Astrocyte (in vitro differentiated cells and primary cell): ENCODE results near the gene SLC4A1. TPM values are rescaled to one million over a fixed set of nuclear protein-coding genes. Genes with fewer than 3 reads are reported as not detected.

Source experiments
- DNase-seq: peaks from one replicate; pipeline ENCODE4 v3.0.0-alpha.2; 2010; ENCODE audit warnings: low read depth
- FAIRE-seq: peaks from 2 replicates; lab custom pipeline; 2011; peaks lifted over from hg19 to GRCh38; lab: Jason Lieb, UNC
- H2AFZ ChIP-seq: 2 replicates; pipeline ENCODE4 v1.6.0; 2012; ENCODE audit warnings: low read depth, low read length, inconsistent platforms
- H3K27ac ChIP-seq: 2 replicates; pipeline ENCODE4 v1.5.1; 2011; ENCODE audit warnings: low read depth, low read length, inconsistent platforms
- H3K27me3 ChIP-seq: 2 replicates; pipeline ENCODE4 v1.6.0; 2011; ENCODE audit warnings: low read length, inconsistent platforms; ENCODE audit not compliant: insufficient read depth
- H3K36me3 ChIP-seq: 2 replicates; pipeline ENCODE4 v1.5.1; 2011; ENCODE audit warnings: low read length, inconsistent platforms; ENCODE audit not compliant: insufficient read depth
- H3K4me1 ChIP-seq: 2 replicates; pipeline ENCODE4 v1.5.1; 2011; ENCODE audit warnings: low read length, inconsistent platforms; ENCODE audit not compliant: insufficient read depth
- H3K4me2 ChIP-seq: 2 replicates; pipeline ENCODE4 v1.6.0; 2012; ENCODE audit warnings: low read length, inconsistent platforms
- H3K4me3 ChIP-seq: 2 replicates; pipeline ENCODE4 v1.5.1; 2011; ENCODE audit warnings: low read depth, mild to moderate bottlenecking, low read length, inconsistent platforms; ENCODE audit not compliant: insufficient read depth
- H3K79me2 ChIP-seq: 2 replicates; pipeline ENCODE4 v1.6.0; 2012; ENCODE audit warnings: mild to moderate bottlenecking, low read length, inconsistent platforms; ENCODE audit not compliant: insufficient read depth
- H3K9ac ChIP-seq: 2 replicates; pipeline ENCODE4 v1.6.0; 2012; ENCODE audit warnings: mild to moderate bottlenecking, low read length, inconsistent platforms
- H3K9me3 ChIP-seq: 2 replicates; pipeline ENCODE4 v1.5.1; 2012; ENCODE audit warnings: low read depth, mild to moderate bottlenecking, low read length, inconsistent platforms; ENCODE audit not compliant: insufficient read depth
- H4K20me1 ChIP-seq: 2 replicates; pipeline ENCODE4 v1.6.0; 2012; ENCODE audit warnings: low read length, inconsistent platforms; ENCODE audit not compliant: insufficient read depth
- H3K27ac Mint-ChIP-seq: one replicate; pipeline ENCODE4 v1.8.0; 2021; ENCODE audit warnings: mild to moderate bottlenecking, mixed read lengths; ENCODE audit not compliant: unreplicated experiment
- H3K27me3 Mint-ChIP-seq: one replicate; pipeline ENCODE4 v1.8.0; 2021; ENCODE audit warnings: low read depth, mixed read lengths; ENCODE audit not compliant: unreplicated experiment
- H3K36me3 Mint-ChIP-seq: one replicate; pipeline ENCODE4 v1.8.0; 2021; ENCODE audit warnings: low read depth, mixed read lengths; ENCODE audit not compliant: unreplicated experiment
- H3K4me1 Mint-ChIP-seq: one replicate; pipeline ENCODE4 v1.8.0; 2021; ENCODE audit warnings: low read depth, mixed read lengths; ENCODE audit not compliant: unreplicated experiment
- H3K4me3 Mint-ChIP-seq: one replicate; pipeline ENCODE4 v1.8.0; 2021; ENCODE audit warnings: mild to moderate bottlenecking, moderate library complexity, mixed read lengths; ENCODE audit not compliant: unreplicated experiment
- H3K9me3 Mint-ChIP-seq: one replicate; pipeline ENCODE4 v1.8.0; 2021; ENCODE audit warnings: mild to moderate bottlenecking, mixed read lengths; ENCODE audit not compliant: unreplicated experiment
- CTCF ChIP-seq: IDR thresholded peaks from 2 replicates; pipeline ENCODE4 v1.5.1; 2011; ENCODE audit warnings: low read depth, mild to moderate bottlenecking, inconsistent platforms, low read length, moderate library complexity; ENCODE audit not compliant: insufficient read depth
- EZH2 ChIP-seq: IDR thresholded peaks from 2 replicates; pipeline ENCODE4 v1.6.1; 2012; ENCODE audit warnings: mild to moderate bottlenecking, low read length, inconsistent platforms; ENCODE audit not compliant: insufficient read depth
- total RNA-seq: library from RNA; stranded (reverse); gene quantifications from 2 replicates; pipeline ENCODE4 v1.2.1, GENCODE V29; 2021

Gene SLC4A1
- total RNA-seq, 1 donor from 2014 or later = not detected

GRCh38 chr17:44211281-44212265, 56.4 kb downstream of the SLC4A1 start:
- FAIRE-seq (no peak), DNase-seq (no peak)
- Histone ChIP-seq H3K4me2 (no peak overlapping the region), H3K4me3 (no peak overlapping the region), H3K36me3 (peaks cover 37% of the 10 kb centered on the region), H3K9ac (no peak overlapping the region), H3K9me3 (no peaks in the 10 kb centered on the region), H4K20me1 (peaks cover 69% of the 10 kb centered on the region), H3K27me3 (no peaks in the 10 kb centered on the region), H3K27ac (no peak overlapping the region), H2AFZ (no peak overlapping the region), H3K79me2 (peaks cover 26% of the 10 kb centered on the region), H3K4me1 (peaks cover 18% of the 10 kb centered on the region)
- Mint-ChIP-seq H3K27ac (no peak overlapping the region), H3K27me3 (no peaks in the 10 kb centered on the region), H3K4me3 (no peak overlapping the region), H3K4me1 (peaks cover under 1% of the 10 kb centered on the region), H3K9me3 (no peaks in the 10 kb centered on the region), H3K36me3 (peaks cover 31% of the 10 kb centered on the region)
- no peak for TF ChIP-seq CTCF
- no peak for TF ChIP-seq EZH2

- H3K4me1 Mint-ChIP-seq = peaks cover 2% of the 10 kb centered on the region
- no peak overlapping the region for H2AFZ ChIP-seq
- TF ChIP-seq CTCF (peak; percentile 67), EZH2 (no peak)
- FAIRE-seq = no peak
- DNase-seq = peak; percentile 56
- peaks cover 18% of the 10 kb centered on the region for H3K4me1 ChIP-seq
- no peak overlapping the region for H3K4me3 ChIP-seq
- no peak overlapping the region for H3K27ac ChIP-seq
- H3K27ac Mint-ChIP-seq = no peak overlapping the region
- H3K9me3 Mint-ChIP-seq = no peaks in the 10 kb centered on the region
- peak overlapping the region; percentile 34 for H3K9ac ChIP-seq
- no peaks in the 10 kb centered on the region for H3K27me3 ChIP-seq
- H3K79me2 ChIP-seq = peaks cover 16% of the 10 kb centered on the region
- H3K4me3 Mint-ChIP-seq = no peak overlapping the region
- H3K36me3 Mint-ChIP-seq = peaks cover 31% of the 10 kb centered on the region
- peaks cover 62% of the 10 kb centered on the region for H4K20me1 ChIP-seq
- peak overlapping the region; percentile 54 for H3K4me2 ChIP-seq
- no peaks in the 10 kb centered on the region for H3K27me3 Mint-ChIP-seq
- H3K36me3 ChIP-seq = peaks cover 28% of the 10 kb centered on the region
- H3K9me3 ChIP-seq = no peaks in the 10 kb centered on the region
These were observed 57.4 kb downstream of the SLC4A1 start for GRCh38 chr17:44210342-44211192.
